Measurements from ENCODE around the gene FRMD4A.

The FRMD4A gene

DNA sequence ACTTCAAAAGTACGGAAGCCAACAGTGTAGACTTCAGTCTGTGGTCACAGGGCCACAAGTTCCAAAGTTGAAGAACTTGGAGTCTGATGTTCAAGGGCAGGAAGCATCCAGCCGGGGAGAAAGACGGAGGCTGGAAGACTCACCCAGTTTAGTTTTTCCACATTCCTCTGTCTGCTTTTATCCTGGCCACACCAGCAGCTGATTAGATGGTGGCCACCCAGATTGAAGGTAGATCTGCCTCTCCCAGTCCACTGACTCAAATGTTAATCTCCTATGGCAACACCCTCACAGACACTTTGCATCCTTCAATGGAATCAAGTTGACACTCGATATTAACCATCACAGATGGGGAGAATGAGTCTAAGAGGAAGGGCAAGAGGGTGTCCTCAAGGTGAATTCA is 19.3 kb upstream of the FRMD4A start:
- H4K20me1 ChIP-seq (ENCODE audit: low read depth, low read length) = no peaks in the 10 kb centered on the region
- no peak overlapping the region for H3K27ac ChIP-seq (ENCODE audit: low read depth, low read length)
- H3K9ac ChIP-seq (ENCODE audit: low read length) = no peak overlapping the region
- H3K9me3 ChIP-seq (ENCODE audit: insufficient read depth, low read length) = no peaks in the 10 kb centered on the region
- no peaks in the 10 kb centered on the region for H3K9me2 ChIP-seq (replicated peaks; ENCODE audit: insufficient read depth, low read length)
- H3K4me2 ChIP-seq (ENCODE audit: low read depth, low read length, poor library complexity, severe bottlenecking) = no peak overlapping the region
- H3K4me3 ChIP-seq (ENCODE audit: insufficient read depth, low read length, poor library complexity, severe bottlenecking) = no peak overlapping the region
- no peaks in the 10 kb centered on the region for H3K36me3 ChIP-seq (ENCODE audit: low read length)
- no peaks in the 10 kb centered on the region for H3F3A ChIP-seq (ENCODE audit: insufficient read depth)
- H3K27me3 ChIP-seq (ENCODE audit: low read length) = no peaks in the 10 kb centered on the region
- H2AFZ ChIP-seq (ENCODE audit: low read depth, low read length, severe bottlenecking) = no peak overlapping the region
- TF ChIP-seq, protein P1, sequence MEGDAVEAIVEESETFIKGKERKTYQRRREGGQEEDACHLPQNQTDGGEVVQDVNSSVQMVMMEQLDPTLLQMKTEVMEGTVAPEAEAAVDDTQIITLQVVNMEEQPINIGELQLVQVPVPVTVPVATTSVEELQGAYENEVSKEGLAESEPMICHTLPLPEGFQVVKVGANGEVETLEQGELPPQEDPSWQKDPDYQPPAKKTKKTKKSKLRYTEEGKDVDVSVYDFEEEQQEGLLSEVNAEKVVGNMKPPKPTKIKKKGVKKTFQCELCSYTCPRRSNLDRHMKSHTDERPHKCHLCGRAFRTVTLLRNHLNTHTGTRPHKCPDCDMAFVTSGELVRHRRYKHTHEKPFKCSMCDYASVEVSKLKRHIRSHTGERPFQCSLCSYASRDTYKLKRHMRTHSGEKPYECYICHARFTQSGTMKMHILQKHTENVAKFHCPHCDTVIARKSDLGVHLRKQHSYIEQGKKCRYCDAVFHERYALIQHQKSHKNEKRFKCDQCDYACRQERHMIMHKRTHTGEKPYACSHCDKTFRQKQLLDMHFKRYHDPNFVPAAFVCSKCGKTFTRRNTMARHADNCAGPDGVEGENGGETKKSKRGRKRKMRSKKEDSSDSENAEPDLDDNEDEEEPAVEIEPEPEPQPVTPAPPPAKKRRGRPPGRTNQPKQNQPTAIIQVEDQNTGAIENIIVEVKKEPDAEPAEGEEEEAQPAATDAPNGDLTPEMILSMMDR (IDR thresholded peaks at IDR 0.05; ENCODE audit: insufficient read depth, low read length, poor library complexity, severe bottlenecking) = no peak
- no peak for TF ChIP-seq EZH2phosphoT487 (conservative IDR thresholded peaks at IDR 0.05; ENCODE audit: low read length)
- no peaks in the 10 kb centered on the region for H3K79me2 ChIP-seq (ENCODE audit: insufficient read depth, low read length)

DNA sequence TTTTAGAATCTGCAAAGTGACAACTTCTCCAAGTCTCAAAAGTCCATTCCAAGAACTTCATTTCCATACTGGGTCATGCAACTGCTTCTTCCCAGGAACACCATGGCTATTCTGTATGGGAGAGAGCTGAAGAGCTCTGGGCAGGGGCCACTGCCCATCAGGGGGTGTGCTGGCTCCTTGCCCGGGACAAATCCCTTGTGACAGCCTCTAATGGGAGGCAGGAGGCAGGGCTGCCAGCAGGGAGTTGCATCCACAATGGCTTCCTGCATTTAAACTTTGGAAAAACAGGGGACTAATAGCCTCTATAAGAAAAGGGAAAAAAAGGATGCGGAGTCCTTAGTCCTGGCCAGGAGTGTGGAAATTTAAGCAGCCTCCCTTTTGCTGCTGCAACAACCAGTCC is 18.4 kb upstream of the FRMD4A start:
- no peak for TF ChIP-seq EZH2phosphoT487 (conservative IDR thresholded peaks at IDR 0.05; ENCODE audit: low read length)
- TF ChIP-seq, protein P1 (IDR thresholded peaks at IDR 0.05; ENCODE audit: insufficient read depth, low read length, poor library complexity, severe bottlenecking) = no peak
- Histone ChIP-seq H3K9me2 (replicated peaks; ENCODE audit: insufficient read depth, low read length) (no peaks in the 10 kb centered on the region), H3F3A (ENCODE audit: insufficient read depth) (no peaks in the 10 kb centered on the region), H3K79me2 (ENCODE audit: insufficient read depth, low read length) (no peaks in the 10 kb centered on the region), H3K27ac (ENCODE audit: low read depth, low read length) (no peak overlapping the region), H3K9me3 (ENCODE audit: insufficient read depth, low read length) (no peaks in the 10 kb centered on the region), H4K20me1 (ENCODE audit: low read depth, low read length) (no peaks in the 10 kb centered on the region), H2AFZ (ENCODE audit: low read depth, low read length, severe bottlenecking) (no peak overlapping the region), H3K4me2 (ENCODE audit: low read depth, low read length, poor library complexity, severe bottlenecking) (no peak overlapping the region), H3K36me3 (ENCODE audit: low read length) (no peaks in the 10 kb centered on the region), H3K9ac (ENCODE audit: low read length) (no peak overlapping the region), H3K27me3 (ENCODE audit: low read length) (no peaks in the 10 kb centered on the region), H3K4me3 (ENCODE audit: insufficient read depth, low read length, poor library complexity, severe bottlenecking) (no peak overlapping the region)

DNA sequence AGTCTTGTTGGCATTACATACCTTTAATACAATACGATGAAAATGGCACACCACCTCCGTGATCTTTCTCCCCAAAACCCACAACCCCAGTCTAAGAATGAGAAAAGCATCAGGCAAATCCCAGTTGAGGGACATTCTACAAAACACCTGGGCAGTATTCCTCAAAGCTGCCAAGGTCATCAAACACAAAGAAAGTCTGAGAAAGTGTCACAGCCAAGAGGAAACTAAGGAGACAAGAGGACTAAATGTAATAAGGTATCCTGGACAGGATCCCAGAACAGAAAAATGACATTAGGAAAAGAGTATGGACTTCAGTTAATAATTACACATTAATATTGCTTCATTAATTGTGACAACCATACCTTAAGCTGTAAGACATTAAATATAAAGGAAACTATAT is 14.5 kb upstream of the FRMD4A start:
- H2AFZ ChIP-seq (ENCODE audit: low read depth, low read length, severe bottlenecking) = no peak overlapping the region

More for the DNA sequence above, 14.5 kb upstream of the FRMD4A start:
- Histone ChIP-seq H3K79me2 (ENCODE audit: insufficient read depth, low read length) (no peaks in the 10 kb centered on the region), H3K9me3 (ENCODE audit: insufficient read depth, low read length) (no peaks in the 10 kb centered on the region), H3K36me3 (ENCODE audit: low read length) (no peaks in the 10 kb centered on the region), H3K9me2 (replicated peaks; ENCODE audit: insufficient read depth, low read length) (no peaks in the 10 kb centered on the region), H3K27ac (ENCODE audit: low read depth, low read length) (no peak overlapping the region), H3K4me3 (ENCODE audit: insufficient read depth, low read length, poor library complexity, severe bottlenecking) (no peak overlapping the region), H3K9ac (ENCODE audit: low read length) (no peak overlapping the region), H3K4me2 (ENCODE audit: low read depth, low read length, poor library complexity, severe bottlenecking) (no peak overlapping the region), H3F3A (ENCODE audit: insufficient read depth) (no peaks in the 10 kb centered on the region), H3K27me3 (ENCODE audit: low read length) (no peaks in the 10 kb centered on the region), H4K20me1 (ENCODE audit: low read depth, low read length) (no peaks in the 10 kb centered on the region)
- TF ChIP-seq, protein P1 (IDR thresholded peaks at IDR 0.05; ENCODE audit: insufficient read depth, low read length, poor library complexity, severe bottlenecking) = no peak
- TF ChIP-seq EZH2phosphoT487 (conservative IDR thresholded peaks at IDR 0.05; ENCODE audit: low read length) = no peak

Measured in SU-DHL-6 (cell line).